ENCODE results near the gene FAXC.
"Not testable (repeated sequence)": the region's sequence is repeated elsewhere in the genome, so short reads cannot be mapped to it uniquely, and the experiment has no call there.

Gene FAXC

DNA sequence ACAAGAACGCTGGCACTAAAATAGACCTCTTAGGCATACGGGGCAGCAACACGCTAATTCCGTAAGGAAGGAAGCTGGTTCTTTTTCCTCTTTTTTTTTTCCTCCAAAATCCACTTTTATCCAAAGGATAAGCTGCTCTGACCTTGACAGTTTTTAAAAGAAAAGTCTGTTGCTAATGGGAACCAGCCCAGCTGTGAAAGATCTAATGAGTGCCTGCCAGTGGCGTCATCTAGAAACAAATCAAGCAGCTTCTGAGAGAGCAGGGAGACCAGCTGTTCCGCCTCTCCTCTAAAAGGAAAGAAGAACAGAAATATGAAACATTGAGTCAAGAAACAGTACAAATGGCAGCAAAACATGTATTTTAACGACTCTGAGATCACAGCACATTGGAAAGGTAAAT lies 78.6 kb downstream of the FAXC start:
- ChIA-PET CTCF (no interaction called here), POLR2A (no interaction called here)
- no peak overlapping the region for H3K4me3 ChIP-seq (ENCODE audit: low read depth, low read length)
- TF ChIP-seq CTCF (IDR thresholded peaks at IDR 0.05; ENCODE audit: insufficient read depth, low read length, missing control alignments) = no peak
- DNase-seq (ENCODE audit: low read depth, low spot score) = no peak

- no peak for DNase-seq (ENCODE audit: low read depth, low spot score)
- TF ChIP-seq CTCF (IDR thresholded peaks at IDR 0.05; ENCODE audit: insufficient read depth, low read length, missing control alignments) = no peak
- ChIA-PET CTCF (no interaction called here), POLR2A (no interaction called here)
- no peak overlapping the region for H3K4me3 ChIP-seq (ENCODE audit: low read depth, low read length)
Observed at GRCh38 chr6:99270030-99270429, 79.4 kb downstream of the FAXC start.

GRCh38 chr6:99269207-99269606 lies 80.3 kb downstream of the FAXC start:
- ChIA-PET CTCF (no interaction called here), POLR2A (no interaction called here)
- TF ChIP-seq CTCF (IDR thresholded peaks at IDR 0.05; ENCODE audit: insufficient read depth, low read length, missing control alignments) = no peak
- no peak for DNase-seq (ENCODE audit: low read depth, low spot score)
- no peak overlapping the region for H3K4me3 ChIP-seq (ENCODE audit: low read depth, low read length)

GRCh38 chr6:99266996-99267395 lies 82.5 kb downstream of the FAXC start:
- POLR2A ChIA-PET; DNase-seq (ENCODE audit: low read depth, low spot score); CTCF ChIA-PET; H3K4me3 ChIP-seq (ENCODE audit: low read depth, low read length): not testable (repeated sequence)

DNA sequence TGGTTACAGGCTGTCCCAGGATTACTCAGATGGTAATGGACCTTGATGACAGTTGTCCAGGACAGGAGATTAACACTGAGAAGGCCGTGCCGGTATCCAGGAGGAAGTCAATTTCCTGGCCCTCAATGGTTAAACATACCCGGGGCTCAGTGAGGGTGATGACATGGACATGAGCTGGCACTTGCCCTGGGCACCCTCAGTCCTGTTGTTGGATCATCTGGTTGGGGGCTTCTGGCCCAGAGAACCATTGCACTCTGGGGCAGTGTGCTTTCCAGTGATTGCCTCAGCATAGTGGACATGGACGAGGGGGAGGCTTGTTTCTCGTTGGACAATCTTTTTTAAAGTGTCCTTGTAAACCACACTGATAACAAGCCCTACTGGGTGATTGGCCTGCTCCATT lies 84.0 kb downstream of the FAXC start:
- H3K4me3 ChIP-seq (ENCODE audit: low read depth, low read length); CTCF ChIA-PET; POLR2A ChIA-PET; DNase-seq (ENCODE audit: low read depth, low spot score): not testable (repeated sequence)

GRCh38 chr6:99254616-99255550 lies 94.6 kb downstream of the FAXC start:
- ChIA-PET POLR2A (no interaction called here), CTCF (no interaction called here)
- no peak for TF ChIP-seq CTCF (IDR thresholded peaks at IDR 0.05; ENCODE audit: insufficient read depth, low read length, missing control alignments)
- H3K4me3 ChIP-seq (ENCODE audit: low read depth, low read length) = no peak overlapping the region
- no peak for DNase-seq (ENCODE audit: low read depth, low spot score)

DNA sequence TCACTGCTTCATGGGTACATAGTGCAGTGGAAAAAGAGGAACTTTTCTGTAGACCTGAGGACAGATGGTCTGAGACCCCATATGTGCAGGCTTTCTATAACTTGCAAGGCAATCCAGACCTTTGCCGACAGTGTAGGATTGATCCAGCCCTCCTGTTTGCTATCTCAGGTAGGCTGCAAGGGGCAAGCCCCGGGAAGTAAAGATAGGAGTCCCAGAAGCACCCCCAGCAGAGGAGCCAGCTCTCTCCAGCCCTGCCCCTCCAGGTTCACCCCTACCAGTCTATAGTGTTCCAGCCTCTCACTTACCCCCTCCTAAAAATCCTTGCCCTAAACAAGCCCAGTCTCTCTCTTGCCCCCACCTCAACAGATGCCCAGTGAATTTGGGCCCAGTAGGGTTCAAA lies 96.2 kb downstream of the FAXC start:
- no peak for DNase-seq (ENCODE audit: low read depth, low spot score)
- no peak overlapping the region for H3K4me3 ChIP-seq (ENCODE audit: low read depth, low read length)
- CTCF ChIA-PET = no interaction called here
- POLR2A ChIA-PET = no interaction called here
- TF ChIP-seq CTCF (IDR thresholded peaks at IDR 0.05; ENCODE audit: insufficient read depth, low read length, missing control alignments) = no peak

Data from AG04449 (cell line).